GM12878 (cell line): Measurements from ENCODE around the gene CD244. TPM values are rescaled to one million over a fixed set of nuclear protein-coding genes. Genes with fewer than 3 reads are reported as not detected.
A peak's percentile ranks its signal among the peaks of the same experiment; 100 is the strongest.

Source experiments
- ATAC-seq: fragments of 200-7000 bp; cut with Tn5 transposase; 3 replicates; pipeline ENCODE4 v1.9.1; 2020; ENCODE audit warnings: mild to moderate bottlenecking, moderate library complexity
- BruUV-seq: library from RNA; stranded (reverse); fragments of 400-500 nt; replicated peaks from 2 replicates; lab custom pipeline; 2021; lab: Mats Ljungman, UMichigan
- CTCF ChIA-PET: fragments of 300-600 bp; sonication (Branson Sonifier 250); formaldehyde crosslinking; extraction: SDS; loops from one replicate; lab custom pipeline; 2021; ENCODE audit warnings: inconsistent platforms; lab: Yijun Ruan, JAX
- POLR2A ChIA-PET: fragments of 350-600 bp; formaldehyde crosslinking; extraction: SDS; loops from one replicate; lab custom pipeline; 2021; ENCODE audit warnings: inconsistent platforms; lab: Charles Lee
- RAD21 ChIA-PET: fragments of 300-600 bp; sonication (Branson Sonifier 250); formaldehyde crosslinking; loops from one replicate; lab custom pipeline; 2023; ENCODE audit warnings: antibody characterized with exemption; ENCODE audit not compliant: unreplicated experiment; lab: Charles Lee
- SMC1A ChIA-PET: fragments of 300-600 bp; sonication (Branson Sonifier 250); formaldehyde crosslinking; loops from one replicate; lab custom pipeline; 2023; ENCODE audit not compliant: unreplicated experiment, uncharacterized antibody; lab: Charles Lee
- DNase-seq: peaks from one replicate; pipeline ENCODE4 v3.0.0-alpha.2; 2011; ENCODE audit warnings: low read depth, low spot score
- FAIRE-seq: peaks from 3 replicates; lab custom pipeline; 2011; peaks lifted over from hg19 to GRCh38; lab: Jason Lieb, UNC
- H2AFZ ChIP-seq: 2 replicates; pipeline ENCODE4 v1.6.0; 2011; ENCODE audit warnings: low read depth, low read length, control low read depth; ENCODE audit not compliant: control insufficient read depth
- H3K27ac ChIP-seq: 2 replicates; pipeline ENCODE4 v1.5.1; 2011; ENCODE audit warnings: control low read depth; ENCODE audit not compliant: control insufficient read depth, insufficient read depth
- H3K27me3 ChIP-seq, 2 experiments: replicated peaks in 1 of 2; 2 replicates each; pipeline versions ENCODE4 v1.6.0 to v1.6.1; 2011; ENCODE audit warnings: low read length in 1 of 2; ENCODE audit not compliant: control insufficient read depth in 2 of 2, insufficient read depth in 2 of 2
- H3K36me3 ChIP-seq, 2 experiments: 2 replicates each; pipeline ENCODE4 v1.5.1; 2011; ENCODE audit warnings: low read length in 1 of 2; ENCODE audit not compliant: control insufficient read depth in 2 of 2, insufficient read depth in 2 of 2
- H3K4me1 ChIP-seq: 2 replicates; pipeline ENCODE4 v1.6.1; 2011; ENCODE audit warnings: mild to moderate bottlenecking, low read length, moderate library complexity, mixed read lengths; ENCODE audit not compliant: control insufficient read depth, insufficient read depth
- H3K4me2 ChIP-seq: 2 replicates; pipeline ENCODE4 v1.6.0; 2011; ENCODE audit warnings: control low read depth; ENCODE audit not compliant: control insufficient read depth, insufficient read depth
- H3K4me3 ChIP-seq: fragments of 200-600 bp; sonication (generic); 2 replicates; pipeline ENCODE4 v1.5.1; 2016
- H3K79me2 ChIP-seq: 2 replicates; pipeline ENCODE4 v1.6.0; 2011; ENCODE audit warnings: low read length; ENCODE audit not compliant: control insufficient read depth, insufficient read depth
- H3K9ac ChIP-seq: 2 replicates; pipeline ENCODE4 v1.8.0; 2011; ENCODE audit warnings: low read length, control low read depth, mixed read lengths; ENCODE audit not compliant: control insufficient read depth, insufficient read depth
- H3K9me3 ChIP-seq: replicated peaks from 3 replicates; pipeline ENCODE4 v1.5.1; 2011; ENCODE audit warnings: mild to moderate bottlenecking, low read length; ENCODE audit not compliant: control insufficient read depth, insufficient read depth
- H4K20me1 ChIP-seq: 2 replicates; pipeline ENCODE4 v1.6.0; 2011; ENCODE audit not compliant: control insufficient read depth, insufficient read depth
- ASH2L ChIP-seq: fragments of 300-600, 200-600 bp; sonication (generic); IDR thresholded peaks from 2 replicates; pipeline ENCODE4 v1.6.1; 2017; ENCODE audit warnings: low read depth, mild to moderate bottlenecking, borderline replicate concordance
- CUX1 ChIP-seq: IDR thresholded peaks from 2 replicates; pipeline ENCODE4 v1.6.1; 2012; ENCODE audit warnings: improper control_type of control experiment, low read depth, low read length; ENCODE audit not compliant: insufficient replicate concordance
- FOS ChIP-seq: IDR thresholded peaks from 3 replicates; pipeline ENCODE4 v1.6.1; 2011; ENCODE audit warnings: borderline replicate concordance; ENCODE audit not compliant: insufficient read length; ENCODE audit errors: extremely low read depth
- IKZF2 ChIP-seq, 2 experiments: fragments of 450-650 bp; IDR thresholded peaks; 2 replicates each; pipeline ENCODE4 v1.6.1; 2017; ENCODE audit warnings: mild to moderate bottlenecking in 2 of 2, moderate library complexity in 2 of 2
- MEF2B ChIP-seq: fragments of 450-650 bp; IDR thresholded peaks from 2 replicates; pipeline ENCODE4 v1.6.1; 2018; ENCODE audit warnings: mild to moderate bottlenecking, moderate library complexity; ENCODE audit not compliant: partially characterized antibody, poor library complexity, severe bottlenecking
- RAD21 ChIP-seq: IDR thresholded peaks from 2 replicates; pipeline ENCODE4 v1.6.1; 2011; ENCODE audit warnings: mild to moderate bottlenecking, low read depth, low read length, moderate library complexity; ENCODE audit not compliant: insufficient read depth
- SIN3A ChIP-seq: IDR thresholded peaks from 2 replicates; pipeline ENCODE4 v1.6.1; 2012; ENCODE audit warnings: low read depth, low read length, improper control_type of control experiment
- SMC3 ChIP-seq: IDR thresholded peaks from 2 replicates; pipeline ENCODE4 v1.6.1; 2011; ENCODE audit warnings: low read length, improper control_type of control experiment, borderline replicate concordance
- SP1 ChIP-seq: IDR thresholded peaks from one replicate; pipeline ENCODE4 v1.6.1; 2011; ENCODE audit warnings: low read depth, low read length
- SPI1 ChIP-seq: IDR thresholded peaks from 2 replicates; pipeline ENCODE4 v1.6.1; 2011; ENCODE audit warnings: low read depth, mild to moderate bottlenecking, low read length, moderate library complexity, borderline replicate concordance; ENCODE audit not compliant: insufficient read depth
- YY1 ChIP-seq: IDR thresholded peaks from 2 replicates; pipeline ENCODE4 v1.6.1; 2011; ENCODE audit warnings: low read depth, mild to moderate bottlenecking, low read length
- ZNF384 ChIP-seq: IDR thresholded peaks from 2 replicates; pipeline ENCODE4 v1.6.1; 2012; ENCODE audit warnings: low read depth, mild to moderate bottlenecking, low read length, improper control_type of control experiment, borderline replicate concordance
- ZSCAN29 ChIP-seq: fragments of 450-650 bp; IDR thresholded peaks from 2 replicates; pipeline ENCODE4 v1.6.1; 2017; ENCODE audit warnings: mild to moderate bottlenecking, moderate library complexity
- ZZZ3 ChIP-seq: IDR thresholded peaks from 2 replicates; pipeline ENCODE4 v1.6.1; 2011; ENCODE audit warnings: low read depth; ENCODE audit not compliant: control insufficient read depth, insufficient read length
- WGBS: methylation state at CpG from one replicate; pipeline ENCODE4 v1.1.6; 2016; ENCODE audit warnings: low lambda C conversion rate; ENCODE audit not compliant: insufficient replicate concordance, insufficient coverage; ENCODE audit errors: missing lambda C conversion rate; 5-methylcytosine and 5-hydroxymethylcytosine counted together
- in situ Hi-C: fragments of 300-500 bp; cut with MboI; formaldehyde crosslinking; loops from 9 replicates; pipeline ENCODE4 v1.14.3; 2018; ENCODE audit warnings: mixed read lengths
- intact Hi-C: fragments of 100-400 bp; cut with micrococcal nuclease; formaldehyde crosslinking; loops from one replicate; pipeline ENCODE4 v1.14.2; 2022; ENCODE audit not compliant: unreplicated experiment
- polyA plus RNA-seq, 11 experiments: library from polyadenylated mRNA; depleted of rRNA in 4 of 11; unstranded in 6 of 11; stranded (reverse) in 5 of 11; fragments of >200 nt; fragmentation: Nextera tagmentation in 4 of 11; fragmentation: Illumina TruSeq in 1 of 11; extraction: Ambion mirVana in 4 of 11; extraction: Trizol in 1 of 11; gene quantifications; 1 replicate in 1 of 11; 2 replicates in 10 of 11; pipeline versions ENCODE4 v1.2.1 to v1.2.3, GENCODE V29; 2011 to 2016; ENCODE audit warnings: inconsistent platforms in 2 of 11, missing spikeins in 2 of 11, low read depth in 1 of 11
- total RNA-seq, 4 experiments: library from RNA; depleted of rRNA in 3 of 4; stranded (reverse); fragments of >200 nt in 3 of 4; fragmentation: Illumina TruSeq in 1 of 4; extraction: Trizol in 1 of 4; gene quantifications; 2 replicates each; pipeline versions ENCODE4 v1.2.1 to v1.2.3, GENCODE V29; 2013 to 2021
- TF ChIP-seq, protein P1 (sequence below): IDR thresholded peaks from 2 replicates; pipeline ENCODE4 v1.6.1; 2012; ENCODE audit warnings: low read depth, low read length, improper control_type of control experiment
- TF ChIP-seq, protein P2 (sequence below): fragments of 450-650 bp; conservative IDR thresholded peaks from 2 replicates; pipeline ENCODE4 v1.6.1; 2017; ENCODE audit warnings: mild to moderate bottlenecking, moderate library complexity

Gene CD244
- total and polyA plus RNA-seq, 10 of the 15 experiments (the other 5 are each of a cell fraction or from before 2014, with no cell fraction given): 0.24 to 13.6 (median 0.73) TPM

GRCh38 chr1:160884579-160884978 is 21.9 kb upstream of the CD244 start:
- SMC1A ChIA-PET: interaction anchor here (0.7 to 3.3 kb wide), 4 partner anchors 22 to 265 kb away, joined by 3 to 21 read pairs (median 4); partner anchors contain the start of gene CD244
- CTCF ChIA-PET: interaction anchor here (0.6 to 9.5 kb wide), 8 partner anchors 15 to 160 kb away, joined by 3 to 56 read pairs (median 4); partner anchors contain the start of gene ITLN2
- Histone ChIP-seq H3K4me3 (no peak overlapping the region), H3K4me2 (no peak overlapping the region), H3K27ac (no peak overlapping the region), H3K27me3 (no peaks in the 10 kb centered on the region), H3K9ac (no peak overlapping the region), H3K4me1 (no peaks in the 10 kb centered on the region), H3K79me2 (no peaks in the 10 kb centered on the region), H2AFZ (no peak overlapping the region), H3K36me3 (no peaks in the 10 kb centered on the region), H4K20me1 (no peaks in the 10 kb centered on the region), H3K9me3 (no peaks in the 10 kb centered on the region)
- WGBS: 51% methylated on average over 6 of the region's 6 CpGs
- ATAC-seq (peak; percentile 65), FAIRE-seq (no peak), DNase-seq (no peak)
- POLR2A ChIA-PET: interaction anchor here (0.5 kb wide), 1 partner anchor 222 kb away, joined by 3 read pairs; no protein-coding TSS in a partner anchor
- in situ Hi-C loops (no loop called here), intact Hi-C loops (no loop called here)
- no TSS peak for BruUV-seq
- RAD21 ChIA-PET: interaction anchor here (1.0 to 1.3 kb wide), 3 partner anchors 48 to 107 kb away, joined by 3 to 5 read pairs (median 3); no protein-coding TSS in a partner anchor
- TF ChIP-seq, protein P1, sequence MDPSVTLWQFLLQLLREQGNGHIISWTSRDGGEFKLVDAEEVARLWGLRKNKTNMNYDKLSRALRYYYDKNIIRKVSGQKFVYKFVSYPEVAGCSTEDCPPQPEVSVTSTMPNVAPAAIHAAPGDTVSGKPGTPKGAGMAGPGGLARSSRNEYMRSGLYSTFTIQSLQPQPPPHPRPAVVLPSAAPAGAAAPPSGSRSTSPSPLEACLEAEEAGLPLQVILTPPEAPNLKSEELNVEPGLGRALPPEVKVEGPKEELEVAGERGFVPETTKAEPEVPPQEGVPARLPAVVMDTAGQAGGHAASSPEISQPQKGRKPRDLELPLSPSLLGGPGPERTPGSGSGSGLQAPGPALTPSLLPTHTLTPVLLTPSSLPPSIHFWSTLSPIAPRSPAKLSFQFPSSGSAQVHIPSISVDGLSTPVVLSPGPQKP: no peak
- no peak for TF ChIP-seq SPI1
- no peak for TF ChIP-seq FOS
- TF ChIP-seq ZSCAN29: no peak
- TF ChIP-seq CUX1: no peak
- no peak for TF ChIP-seq ASH2L
- TF ChIP-seq RAD21: peak; percentile 41
- TF ChIP-seq YY1: 0 out of 2 replicates have a peak, but pooled peaks have one; percentile 22
- no peak for TF ChIP-seq SIN3A
- no peak for TF ChIP-seq MEF2B
- TF ChIP-seq SP1: no peak
- TF ChIP-seq IKZF2 (IDR thresholded peaks at IDR 0.05): no peak
- no peak for TF ChIP-seq ZZZ3
- TF ChIP-seq, protein P2, sequence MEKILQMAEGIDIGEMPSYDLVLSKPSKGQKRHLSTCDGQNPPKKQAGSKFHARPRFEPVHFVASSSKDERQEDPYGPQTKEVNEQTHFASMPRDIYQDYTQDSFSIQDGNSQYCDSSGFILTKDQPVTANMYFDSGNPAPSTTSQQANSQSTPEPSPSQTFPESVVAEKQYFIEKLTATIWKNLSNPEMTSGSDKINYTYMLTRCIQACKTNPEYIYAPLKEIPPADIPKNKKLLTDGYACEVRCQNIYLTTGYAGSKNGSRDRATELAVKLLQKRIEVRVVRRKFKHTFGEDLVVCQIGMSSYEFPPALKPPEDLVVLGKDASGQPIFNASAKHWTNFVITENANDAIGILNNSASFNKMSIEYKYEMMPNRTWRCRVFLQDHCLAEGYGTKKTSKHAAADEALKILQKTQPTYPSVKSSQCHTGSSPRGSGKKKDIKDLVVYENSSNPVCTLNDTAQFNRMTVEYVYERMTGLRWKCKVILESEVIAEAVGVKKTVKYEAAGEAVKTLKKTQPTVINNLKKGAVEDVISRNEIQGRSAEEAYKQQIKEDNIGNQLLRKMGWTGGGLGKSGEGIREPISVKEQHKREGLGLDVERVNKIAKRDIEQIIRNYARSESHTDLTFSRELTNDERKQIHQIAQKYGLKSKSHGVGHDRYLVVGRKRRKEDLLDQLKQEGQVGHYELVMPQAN: no peak
- peak; percentile 33; the same call in 1 of the 2 replicates for TF ChIP-seq SMC3
- no peak for TF ChIP-seq ZNF384
